ENCODE measurements around the gene ACTR1B.
A peak's percentile ranks its signal among the peaks of the same experiment; 100 is the strongest.
"Not testable (repeated sequence)": the region's sequence is repeated elsewhere in the genome, so short reads cannot be mapped to it uniquely, and the experiment has no call there.

ACTR1B gene

DNA sequence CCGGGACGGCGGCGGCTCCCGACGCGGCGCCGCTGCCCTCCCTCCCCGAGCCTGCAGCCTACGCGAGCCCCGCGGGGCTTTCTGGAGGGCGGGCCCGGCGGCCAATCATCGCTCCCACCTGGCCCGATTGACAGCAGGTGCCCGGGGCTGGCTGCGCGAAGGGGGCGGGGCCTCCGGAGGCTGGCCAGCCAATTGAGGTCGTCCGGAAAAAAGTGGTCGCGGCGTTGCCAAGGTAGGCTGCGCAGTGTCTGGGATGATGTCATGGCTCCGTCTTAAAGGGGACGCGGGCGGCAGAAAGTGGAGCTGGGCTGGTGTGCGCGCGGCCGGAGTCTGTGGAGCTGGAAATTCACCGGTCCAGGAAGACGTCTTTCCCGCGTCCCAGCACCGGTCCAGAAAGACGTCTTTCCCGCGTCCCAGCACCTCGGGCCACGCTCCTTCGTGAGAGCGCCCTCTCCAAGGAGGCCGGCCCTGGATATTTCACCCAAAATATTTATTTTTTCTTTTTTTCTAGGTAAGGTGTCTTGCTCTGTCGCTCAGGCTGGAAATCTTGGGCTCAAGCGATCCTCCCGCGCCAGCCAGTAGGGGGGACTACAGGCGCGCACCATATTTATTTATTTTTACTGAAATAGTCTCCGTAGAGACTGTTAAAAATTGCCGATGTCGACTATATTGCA, at the start of gene ACTR1B:
TSS of gene ACTR1B (minus strand) at position 83 of the 674 bp plus-strand sequence. CDS start 154 bp downstream, outside the sequence.
- DNase-seq: peak; percentile 92 to 98

DNA sequence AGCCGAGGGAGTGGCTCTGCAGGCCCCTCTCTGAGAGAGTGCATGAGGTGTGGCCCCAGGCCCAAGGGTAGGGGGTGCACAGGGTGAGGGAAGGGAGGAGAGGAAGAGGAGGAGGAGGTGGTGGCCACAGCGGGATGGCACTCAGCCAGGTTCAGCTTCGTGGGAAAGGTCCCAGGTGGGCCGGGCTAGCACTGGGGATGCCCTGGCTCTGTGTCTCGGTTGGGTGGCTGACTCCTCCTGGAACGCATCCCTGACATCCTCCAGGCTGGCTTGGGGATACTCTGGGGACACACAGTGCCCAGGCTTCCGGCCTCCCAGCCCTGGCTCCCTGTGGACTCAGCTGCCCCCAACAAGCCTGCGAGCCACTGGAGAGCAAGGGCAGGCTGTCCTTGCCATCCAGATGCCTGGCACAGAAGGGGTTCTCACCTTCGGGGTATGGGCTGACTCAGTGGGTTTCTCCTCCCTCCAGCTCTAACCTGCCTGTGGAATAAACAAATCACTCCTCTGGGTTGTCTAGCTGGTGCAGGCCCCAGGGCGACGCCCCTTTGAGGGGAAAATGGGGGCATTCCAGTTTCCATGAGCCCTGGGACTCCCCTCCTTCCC, 49.0 kb upstream of the ACTR1B start:
- DNase-seq: no peak

DNA sequence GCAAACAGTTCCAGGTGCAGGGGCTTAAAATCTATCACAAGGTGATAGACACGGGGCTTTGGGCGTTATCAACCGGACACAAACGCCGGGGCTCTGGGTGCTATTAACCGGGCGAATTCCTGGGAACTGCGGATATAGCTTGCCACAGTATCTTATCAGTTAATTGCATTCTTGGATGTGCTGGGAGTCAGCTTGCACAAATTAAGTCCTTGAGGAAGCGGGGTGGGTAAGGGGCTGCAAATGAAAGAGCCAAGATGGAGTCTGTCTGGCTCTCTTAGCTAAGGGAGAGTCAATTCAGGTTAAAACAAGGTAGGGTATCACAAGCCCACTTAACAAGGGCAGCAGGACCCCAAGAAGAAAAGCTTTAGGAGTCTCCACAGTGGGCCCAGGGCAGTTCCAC, 48.3 kb upstream of the ACTR1B start:
- not testable (repeated sequence) for DNase-seq

DNA sequence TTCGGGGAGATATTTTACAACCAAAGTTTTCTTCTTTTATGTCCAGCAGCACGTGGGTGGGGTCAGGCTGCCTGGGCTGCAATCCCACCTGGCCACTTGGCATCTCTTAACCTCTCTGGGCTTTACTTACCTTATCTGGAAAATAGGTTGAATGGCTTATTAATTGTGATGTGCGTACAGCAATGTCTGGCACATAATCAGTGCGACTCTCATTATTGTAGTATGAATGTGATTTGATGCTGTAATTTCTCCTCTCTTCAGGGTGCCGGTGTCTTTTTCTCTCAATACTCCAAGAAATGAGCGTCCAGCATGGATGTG, 47.5 kb upstream of the ACTR1B start:
- DNase-seq: no peak

DNA sequence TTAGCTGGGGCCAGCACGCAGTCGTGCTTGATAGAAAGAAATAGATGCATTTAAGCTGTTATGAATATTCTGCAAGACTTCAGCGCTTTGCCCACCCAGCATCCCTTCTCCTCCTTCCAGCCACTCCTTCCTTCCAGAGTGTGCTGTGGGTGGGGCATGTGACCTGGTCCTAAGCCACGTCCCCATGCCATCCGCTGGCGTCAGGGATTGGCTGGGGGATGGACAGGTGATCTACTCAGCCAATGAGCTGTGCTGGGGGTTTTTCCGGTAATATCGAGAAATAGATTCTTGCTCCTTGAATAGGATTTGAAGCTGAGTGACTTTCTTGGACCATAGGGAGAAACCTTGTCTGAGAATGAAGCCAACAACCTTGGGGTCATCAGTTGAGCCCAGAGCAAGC, 44.8 kb upstream of the ACTR1B start:
- no peak for DNase-seq

DNA sequence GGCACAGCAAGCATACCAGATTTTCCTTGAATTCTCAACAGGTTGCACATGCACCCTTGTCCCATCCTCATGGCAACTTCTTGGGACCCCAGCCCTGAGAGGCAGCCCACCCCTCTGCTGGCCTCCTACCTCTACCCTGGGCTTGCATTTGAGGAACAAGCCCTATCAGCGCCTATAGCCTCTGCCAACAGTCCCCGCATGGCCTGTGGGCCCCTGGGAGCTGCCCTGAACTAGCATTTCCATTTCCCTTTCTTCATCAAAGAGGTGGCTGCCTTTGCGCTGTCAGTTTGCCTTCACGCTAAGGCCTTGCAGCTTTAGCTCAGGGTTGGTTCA, 44.2 kb upstream of the ACTR1B start:
- no peak for DNase-seq

DNA sequence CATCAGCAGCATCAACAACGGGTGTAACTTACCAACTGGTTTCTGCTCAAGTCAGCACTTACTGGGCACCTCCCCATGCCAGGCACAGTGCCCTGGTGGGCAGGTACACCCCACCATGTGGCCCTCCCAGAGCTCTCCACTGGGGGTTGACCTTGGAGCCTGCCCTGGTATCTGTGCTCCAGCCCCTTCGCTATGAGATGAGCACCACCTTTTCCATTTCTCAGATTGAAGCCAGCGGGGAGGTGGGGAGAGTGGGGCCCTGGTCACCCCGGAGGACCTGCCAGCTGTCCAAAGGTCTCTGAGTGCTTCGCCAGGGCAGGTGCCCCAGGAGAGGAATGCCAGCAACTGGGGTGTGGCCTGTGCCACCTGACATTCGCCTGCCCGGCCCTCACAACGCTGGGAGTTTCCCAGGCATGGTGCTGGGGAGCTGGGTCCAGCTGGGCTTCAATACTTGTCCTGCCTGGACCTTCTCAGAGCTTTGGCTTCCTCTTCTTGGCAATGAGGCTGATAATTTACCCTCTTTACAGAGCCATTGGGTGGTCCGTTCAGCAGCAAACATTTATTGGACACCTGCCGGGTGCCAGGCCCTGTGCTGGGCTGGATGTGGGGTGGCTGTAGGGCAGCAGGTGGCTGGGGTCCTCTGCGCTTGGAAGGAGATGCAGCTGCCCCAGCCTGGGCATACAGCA, 43.7 kb upstream of the ACTR1B start:
- no peak for DNase-seq

DNA sequence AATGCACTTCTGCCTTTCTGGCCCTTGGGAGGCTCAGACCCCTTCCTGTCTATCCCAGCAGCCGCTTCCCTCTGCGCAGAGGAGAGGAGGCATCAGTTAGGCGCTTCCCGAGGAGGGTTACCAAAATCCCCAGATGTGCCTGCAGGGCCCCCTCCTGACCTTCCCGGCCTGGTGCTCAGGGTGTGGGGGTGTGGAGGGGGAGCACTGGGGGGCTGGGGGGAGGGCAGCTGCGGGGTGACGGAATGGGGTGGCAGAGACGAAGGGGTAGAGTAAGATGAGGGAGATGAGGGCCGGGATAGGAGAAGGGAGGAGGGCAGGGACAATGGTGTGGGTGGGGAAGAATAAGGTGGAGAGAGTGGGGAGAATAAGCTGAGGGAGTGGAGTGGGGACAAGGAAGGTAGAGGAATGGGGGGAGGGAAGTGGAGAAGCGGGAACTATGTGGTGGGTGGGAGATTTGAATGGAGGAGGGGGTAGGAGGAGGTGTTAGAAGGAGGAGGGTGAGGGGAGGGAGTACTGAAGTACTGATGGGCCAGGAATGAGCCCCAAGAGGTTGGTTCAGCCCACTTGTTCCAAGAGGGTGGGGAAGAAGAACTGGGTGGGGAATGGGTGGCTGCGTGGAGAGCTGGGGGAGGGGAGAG, 43.0 kb upstream of the ACTR1B start:
- no peak for DNase-seq

DNA sequence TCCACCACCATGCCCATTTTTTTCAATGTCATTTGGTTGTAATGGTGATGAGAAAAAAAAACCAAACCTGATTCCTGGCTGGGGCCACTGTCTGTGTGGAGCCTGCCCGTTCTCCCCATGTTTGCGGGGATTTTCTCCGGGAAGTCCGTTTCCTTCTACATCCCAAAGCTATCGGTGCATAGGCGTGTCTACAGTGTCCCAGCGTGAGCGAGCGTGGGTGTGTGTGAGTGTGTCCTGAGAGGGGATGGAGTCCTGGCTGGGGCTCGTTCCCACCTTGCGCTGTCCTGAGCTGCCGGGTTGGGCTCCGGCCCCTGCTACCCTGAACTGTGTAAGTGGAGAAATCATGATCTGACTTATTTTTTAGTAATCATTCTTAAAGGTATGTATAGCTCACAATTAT, 42.3 kb upstream of the ACTR1B start:
- no peak for DNase-seq

DNA sequence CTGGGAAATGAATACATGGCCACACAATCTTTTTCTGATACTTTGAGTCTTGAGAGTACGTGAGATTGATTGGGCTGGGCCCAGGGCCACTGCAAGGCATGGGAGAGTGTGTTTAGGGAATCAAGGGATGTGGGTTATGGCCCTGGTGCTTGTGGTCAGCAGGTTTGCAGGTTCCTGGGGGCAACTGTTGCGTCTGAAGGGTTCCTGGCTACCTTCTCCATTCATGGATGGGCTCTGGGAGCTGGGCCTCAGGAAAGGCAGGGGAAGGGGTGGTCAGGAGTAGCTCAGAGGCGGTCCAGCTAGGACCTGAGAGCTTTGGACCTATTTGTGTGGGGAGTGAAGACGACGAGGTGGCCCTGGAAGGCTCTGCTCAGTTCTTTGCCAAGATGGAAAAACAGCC, 41.1 kb upstream of the ACTR1B start:
- no peak for DNase-seq

DNA sequence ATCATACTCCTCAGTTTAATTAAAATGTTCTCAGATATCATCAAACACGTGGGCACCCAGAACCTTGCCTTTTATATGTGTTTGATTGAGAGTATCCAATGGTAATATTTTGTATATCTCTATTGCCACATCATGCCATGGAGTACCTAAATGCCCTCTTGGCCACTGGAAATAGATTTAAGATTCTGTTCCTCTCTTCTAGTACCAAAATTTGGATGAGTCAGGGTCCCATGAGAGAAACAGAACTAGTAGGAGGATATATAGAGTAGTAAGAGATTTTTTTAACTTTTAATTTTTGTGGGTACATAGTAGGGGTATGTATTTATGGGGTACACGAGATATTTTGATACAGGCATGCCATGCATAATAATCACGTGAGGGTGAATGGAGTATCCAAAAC, 39.9 kb upstream of the ACTR1B start:
- no peak for DNase-seq

DNA sequence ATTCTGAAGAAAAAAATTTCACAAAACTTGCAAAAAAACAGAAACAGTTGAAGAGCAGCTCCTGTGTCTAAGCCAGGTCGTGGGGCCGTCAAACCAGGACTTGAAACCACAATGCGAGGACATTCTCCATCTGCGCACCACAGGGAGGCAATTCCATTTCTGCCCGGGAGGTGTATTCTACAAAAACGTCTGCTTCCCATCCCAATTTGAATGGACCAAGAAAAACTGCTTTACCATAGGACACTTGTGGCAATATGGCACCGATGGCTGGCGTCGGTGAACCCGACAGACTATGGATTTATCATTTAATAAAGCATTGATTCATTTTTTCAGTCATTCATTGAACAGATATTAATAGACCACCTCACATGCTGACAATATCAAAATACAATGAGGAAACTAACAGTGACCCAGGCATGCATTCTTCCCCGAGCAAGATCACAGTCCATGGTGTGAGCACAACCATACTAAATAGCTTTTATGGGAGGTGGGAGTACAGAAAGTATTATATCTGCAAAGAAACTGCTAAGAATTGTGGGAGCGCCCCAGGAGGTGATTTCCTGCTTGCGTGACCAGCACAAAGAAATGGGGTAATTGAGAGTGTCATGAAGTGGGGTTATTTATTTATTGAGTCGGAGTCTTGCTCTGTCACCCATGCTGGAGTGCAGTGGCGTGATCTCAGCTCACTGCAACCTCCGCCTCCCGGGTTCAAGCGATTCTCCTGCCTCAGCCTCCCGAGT, 39.1 kb upstream of the ACTR1B start:
- DNase-seq: no peak

DNA sequence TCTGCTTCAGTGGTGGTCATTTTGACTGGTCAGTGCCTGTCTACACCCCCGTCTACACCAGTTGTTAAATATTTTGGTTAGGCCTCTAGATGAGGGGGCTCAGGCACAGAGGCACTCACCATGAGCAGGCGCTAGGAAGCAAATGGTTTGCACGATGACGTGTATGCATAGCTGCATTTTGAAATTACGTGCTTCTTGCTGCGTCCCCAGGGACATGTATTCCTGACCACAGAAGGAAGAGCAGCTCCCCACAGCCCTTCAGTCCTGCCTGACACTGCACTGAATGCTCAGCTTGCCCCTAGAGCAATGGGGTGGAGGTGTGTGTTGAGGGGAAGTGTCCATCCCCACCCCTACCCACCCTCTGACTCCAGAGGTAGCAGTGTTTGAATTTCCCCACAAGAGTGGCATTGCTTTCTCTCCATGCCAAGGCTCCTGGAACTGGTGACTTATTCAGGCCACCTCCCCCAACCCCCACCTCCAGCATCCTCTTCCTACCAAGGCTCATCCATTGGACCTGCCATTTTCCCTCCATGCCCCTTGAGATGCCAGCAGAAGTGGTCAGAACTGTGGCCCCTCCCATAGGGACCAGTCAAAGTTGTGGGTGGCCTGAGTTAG, 38.1 kb upstream of the ACTR1B start:
- DNase-seq: no peak

DNA sequence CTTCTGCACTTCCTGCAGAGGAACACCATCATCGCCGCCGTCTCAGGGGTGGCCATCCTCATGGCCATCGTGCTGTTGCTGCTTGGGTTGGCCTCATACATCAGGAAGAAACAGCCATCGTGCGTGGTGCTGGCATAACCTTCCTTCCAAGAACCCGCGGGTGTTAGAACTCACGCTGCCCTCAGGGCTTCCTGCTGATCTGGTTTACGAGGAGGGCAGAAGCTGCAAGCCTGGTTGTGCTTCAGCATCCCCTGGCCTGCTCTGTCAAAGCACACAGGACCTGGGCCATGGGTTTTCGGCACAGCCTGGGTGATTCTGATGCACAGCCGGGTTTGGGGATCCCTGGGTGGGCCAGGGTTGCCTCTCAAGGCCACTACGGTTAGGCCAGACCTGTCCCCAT, 37.3 kb upstream of the ACTR1B start:
- DNase-seq: no peak

DNA sequence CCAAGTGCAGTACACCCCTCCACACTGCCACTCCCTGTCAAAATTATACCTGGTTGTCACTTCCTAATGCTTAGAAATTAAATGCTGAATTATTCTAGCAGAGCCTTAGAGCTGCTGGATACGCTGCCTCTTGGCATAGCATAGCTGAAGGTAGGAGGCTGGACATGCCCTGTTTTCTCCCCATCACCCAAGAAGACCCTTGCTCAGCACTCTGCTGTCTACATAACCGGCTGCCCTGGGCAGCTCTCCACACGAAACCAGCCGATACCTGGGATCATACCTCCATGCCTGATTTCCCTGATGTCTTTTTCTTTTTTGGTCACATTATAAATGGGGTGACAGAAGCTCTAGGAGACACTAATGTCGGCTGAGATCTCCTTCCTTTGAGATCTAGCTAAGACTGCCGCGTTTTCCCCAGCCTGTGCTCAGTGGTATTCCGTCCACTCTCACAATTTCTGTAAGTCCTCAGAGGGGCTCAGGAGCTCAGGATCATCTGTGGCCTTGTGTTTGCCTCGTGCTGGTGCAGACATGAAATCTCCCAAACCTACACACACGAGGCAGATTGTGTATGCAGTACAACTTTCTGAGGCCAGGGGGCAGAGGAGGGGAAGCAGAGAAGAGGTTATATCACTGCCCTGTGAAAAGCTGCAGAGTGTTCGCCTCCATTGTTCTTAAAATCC, 36.1 kb upstream of the ACTR1B start:
- DNase-seq: peak; percentile 10 to 63

DNA sequence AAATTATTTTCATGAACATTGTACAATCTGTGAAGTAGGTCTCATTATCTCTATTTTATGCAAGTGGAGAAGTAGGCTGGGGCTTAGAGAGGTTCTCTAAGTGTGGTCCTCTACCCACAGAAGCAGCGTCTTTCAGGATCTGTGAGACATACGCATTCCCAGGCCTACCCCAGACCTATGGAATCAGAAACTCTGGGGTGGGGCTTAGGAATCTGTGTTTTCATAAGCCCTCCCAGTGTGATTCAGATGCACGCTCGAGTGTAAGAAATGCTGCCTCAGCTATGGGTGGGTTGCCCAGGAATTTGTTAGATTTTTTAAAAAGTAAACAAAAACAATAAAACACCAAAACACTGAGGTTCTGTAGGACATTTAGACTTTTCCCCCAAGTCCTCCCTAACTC, 34.7 kb upstream of the ACTR1B start:
- DNase-seq: no peak

DNA sequence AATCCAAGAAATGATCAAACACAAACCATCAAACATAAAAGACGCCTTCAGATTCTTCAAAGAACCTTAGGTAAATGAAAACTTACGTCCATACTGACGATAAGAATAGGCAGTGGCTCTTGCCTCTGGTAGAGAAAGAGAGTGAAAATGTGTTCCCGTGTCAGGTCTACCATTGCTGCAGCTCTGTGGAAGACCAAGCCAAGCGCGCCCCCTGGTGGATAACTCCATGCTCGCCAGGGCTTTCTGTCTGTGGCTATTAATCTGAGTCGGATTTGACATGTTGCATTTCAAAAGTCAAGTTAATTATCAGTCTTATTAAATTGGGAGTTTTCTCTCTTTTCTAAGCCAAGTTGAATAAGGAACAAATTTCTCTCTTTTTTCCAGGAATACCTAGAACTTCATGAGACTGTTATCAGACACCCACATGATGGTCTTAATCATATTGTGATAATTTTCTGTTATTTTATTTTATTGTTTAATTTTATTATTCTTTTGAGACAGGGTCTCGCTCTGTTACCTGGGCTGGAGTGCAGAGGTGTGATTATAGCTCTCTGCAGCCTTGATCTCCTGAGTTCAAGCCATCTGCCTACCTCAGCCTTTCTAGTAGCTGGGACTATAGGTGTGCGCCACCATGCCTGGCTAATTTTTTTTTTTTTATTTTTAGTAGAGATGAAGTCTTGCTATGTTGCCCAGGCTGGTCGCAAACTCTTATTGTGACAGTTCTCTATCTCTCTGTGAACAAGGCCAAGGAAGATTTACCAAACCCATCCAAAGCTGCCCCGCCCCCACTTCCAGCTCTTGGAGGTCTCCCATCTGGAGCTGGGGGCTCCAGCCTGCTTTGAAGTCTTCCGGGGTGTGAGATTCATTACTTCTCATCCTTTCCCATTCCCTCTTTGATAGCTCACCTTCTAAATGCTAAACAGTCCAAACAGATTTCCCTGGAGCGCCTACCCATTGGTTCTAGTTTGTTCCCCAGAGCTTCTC, 33.7 kb upstream of the ACTR1B start:
- peak; percentile 29 to 82 for DNase-seq

DNA sequence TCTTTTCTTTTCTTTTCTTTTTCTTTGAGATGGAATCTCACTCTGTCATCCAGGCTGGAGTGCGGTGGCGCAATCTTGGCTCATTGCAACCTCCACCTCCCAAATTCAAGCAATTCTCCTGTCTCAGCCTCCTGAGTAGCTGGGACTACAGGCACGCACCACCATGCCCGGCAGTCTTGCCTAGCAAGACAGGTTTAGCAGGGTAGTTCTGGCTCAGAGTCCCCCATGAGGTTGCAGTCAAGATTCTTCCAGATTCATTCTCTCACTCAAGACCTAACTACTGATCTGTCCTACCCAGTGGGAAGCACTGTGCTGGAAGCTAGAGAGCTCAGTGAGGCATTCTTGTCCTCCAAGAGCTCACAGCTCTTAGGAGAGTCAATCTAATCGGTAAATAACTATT, 31.9 kb upstream of the ACTR1B start:
- DNase-seq: no peak

DNA sequence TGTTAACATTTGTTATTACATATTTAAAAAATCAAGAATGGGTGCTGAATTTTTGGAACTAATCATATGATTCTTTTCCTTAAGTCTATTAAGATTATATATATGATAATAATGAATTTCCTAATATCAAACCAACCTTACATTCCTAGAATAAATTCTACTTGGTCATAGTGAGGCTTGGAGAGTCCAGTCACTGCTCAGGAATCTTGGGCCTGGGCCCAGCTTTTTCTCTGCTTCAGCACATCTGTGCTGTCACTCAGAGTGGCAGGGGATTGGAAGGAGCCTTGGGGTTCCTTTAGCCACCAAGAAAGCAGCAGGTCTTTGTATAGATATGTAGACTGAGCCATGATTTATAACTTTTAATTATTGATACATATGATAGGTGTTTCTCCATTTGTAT, 29.6 kb upstream of the ACTR1B start:
- DNase-seq: no peak

DNA sequence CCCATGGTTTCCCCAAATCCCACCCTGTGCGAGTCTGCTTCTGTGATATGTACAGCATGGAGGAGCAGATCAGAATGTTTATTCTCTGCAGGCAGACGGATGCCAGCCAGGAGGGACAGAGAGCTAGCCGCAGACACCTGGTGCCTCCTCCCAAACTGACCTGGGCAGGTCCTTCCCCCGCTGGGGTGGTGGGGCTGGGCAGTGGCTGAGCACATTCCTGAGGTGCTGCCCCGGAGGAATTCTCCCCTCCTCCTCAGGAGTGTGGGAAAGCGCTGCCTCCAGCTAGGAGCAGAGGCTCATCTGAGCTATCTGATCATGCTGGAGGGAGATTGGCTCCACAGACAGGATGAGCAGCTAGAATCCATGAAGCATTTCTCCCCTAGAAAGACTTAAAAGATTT, 27.3 kb upstream of the ACTR1B start:
- no peak for DNase-seq
